HepG2 (cell line): ENCODE measurements around the gene CAP2.

Experiments
- CBX2 ChIP-seq, 2 experiments: fragments of 200-600 bp in 1 of 2; sonication (generic); formaldehyde crosslinking in 1 of 2; IDR thresholded peaks; 2 replicates each; pipeline versions ENCODE4 v1.7.0 to v1.8.1; 2018 to 2022; ENCODE audit warnings: low read depth in 2 of 2, low read length in 1 of 2, mild to moderate bottlenecking in 1 of 2, missing genetic modification reagents in 1 of 2
- CCAR2 ChIP-seq: fragments of 200-400 bp; formaldehyde crosslinking; optimal IDR thresholded peaks from 2 replicates; pipeline ENCODE3; 2018; ENCODE audit warnings: low read depth, mild to moderate bottlenecking, low read length, moderate library complexity
- CREM ChIP-seq, 2 experiments: sonication (generic) in 1 of 2; formaldehyde crosslinking in 1 of 2; IDR thresholded peaks; 2 replicates each; pipeline versions ENCODE4 v1.4.0 to v1.6.1; 2016 to 2020; ENCODE audit warnings: antibody characterized with exemption in 1 of 2, mild to moderate bottlenecking in 1 of 2, missing genetic modification reagents in 1 of 2
- CTCF ChIP-seq: sonication (generic); formaldehyde crosslinking; IDR thresholded peaks from 2 replicates; pipeline ENCODE4 v1.5.0; 2020; ENCODE audit warnings: mild to moderate bottlenecking, missing genetic modification reagents, moderate library complexity
- ELK4 ChIP-seq: sonication (generic); formaldehyde crosslinking; IDR thresholded peaks from 2 replicates; pipeline ENCODE4 v1.9.0; 2021; ENCODE audit warnings: missing genetic modification reagents, borderline replicate concordance
- EZH2 ChIP-seq: conservative IDR thresholded peaks from 2 replicates; pipeline ENCODE4 v1.6.1; 2012; ENCODE audit warnings: mild to moderate bottlenecking, low read depth, low read length, moderate library complexity
- HDAC2 ChIP-seq: sonication (generic); formaldehyde crosslinking; IDR thresholded peaks from 2 replicates; pipeline ENCODE4 v1.4.0; 2020; ENCODE audit warnings: missing genetic modification reagents
- MAX ChIP-seq: IDR thresholded peaks from 2 replicates; pipeline ENCODE4 v1.6.1; 2012; ENCODE audit warnings: inconsistent platforms
- MYNN ChIP-seq: sonication (generic); formaldehyde crosslinking; IDR thresholded peaks from 2 replicates; pipeline ENCODE4 v1.4.0; 2020; ENCODE audit warnings: mild to moderate bottlenecking, low read depth, missing genetic modification reagents
- RAD51 ChIP-seq: fragments of 450-650 bp; IDR thresholded peaks from 2 replicates; pipeline ENCODE4 v1.6.1; 2016; ENCODE audit warnings: borderline replicate concordance
- UBTF ChIP-seq: sonication (generic); formaldehyde crosslinking; IDR thresholded peaks from 2 replicates; pipeline ENCODE4 v1.4.0; 2020; ENCODE audit warnings: mild to moderate bottlenecking, missing genetic modification reagents
- ZFP41 ChIP-seq: sonication (generic); formaldehyde crosslinking; IDR thresholded peaks from 2 replicates; pipeline ENCODE4 v1.4.0; 2020; ENCODE audit warnings: mild to moderate bottlenecking, missing genetic modification reagents, borderline replicate concordance
- ZNF430 ChIP-seq: sonication (generic); formaldehyde crosslinking; IDR thresholded peaks from 2 replicates; pipeline ENCODE4 v1.9.0; 2021; ENCODE audit warnings: mild to moderate bottlenecking, missing genetic modification reagents

GRCh38 chr6:17452096-17452495 lies 58.7 kb downstream of the CAP2 start:
- no peak for TF ChIP-seq UBTF (CRISPR knock-in tag)
- TF ChIP-seq ZNF430 (CRISPR knock-in tag) = no peak
- TF ChIP-seq CTCF = no peak
- no peak for TF ChIP-seq MAX
- no peak for TF ChIP-seq ZFP41 (CRISPR knock-in tag)
- no peak for TF ChIP-seq EZH2
- TF ChIP-seq CREM (IDR thresholded peaks at IDR 0.05) = no peak
- TF ChIP-seq CREM (CRISPR knock-in tag; IDR thresholded peaks at IDR 0.05) = no peak
- TF ChIP-seq RAD51 = no peak
- TF ChIP-seq CCAR2 = no peak
- no peak for TF ChIP-seq CBX2 (IDR thresholded peaks at IDR 0.05; ENCODE audit: low read depth, low read length)
- TF ChIP-seq CBX2 (CRISPR knock-in tag; IDR thresholded peaks at IDR 0.05; ENCODE audit: low read depth) = no peak
- no peak for TF ChIP-seq ELK4
- no peak for TF ChIP-seq MYNN (CRISPR knock-in tag)
- TF ChIP-seq HDAC2 (CRISPR knock-in tag) = no peak
